HG03175 (cell line): ENCODE measurements around the gene ZNF567.
A peak's percentile ranks its signal among the peaks of the same experiment; 100 is the strongest.
"Not testable (repeated sequence)": the region's sequence is repeated elsewhere in the genome, so short reads cannot be mapped to it uniquely, and the experiment has no call there.

Experiments
- ATAC-seq: cut with Tn5 transposase; IDR thresholded peaks from one replicate; pipeline ENCODE4 v1.9.1; 2021; ENCODE audit warnings: mild to moderate bottlenecking, moderate library complexity; ENCODE audit not compliant: unreplicated experiment

Gene ZNF567

GRCh38 chr19:36687214-36688056, at the start of gene ZNF567:
Gene ZNF567, plus strand, starts transcription at chr19:36687612. Its CDS starts 7,256 bp downstream, at chr19:36694868.
- ATAC-seq = peak; percentile 87

DNA sequence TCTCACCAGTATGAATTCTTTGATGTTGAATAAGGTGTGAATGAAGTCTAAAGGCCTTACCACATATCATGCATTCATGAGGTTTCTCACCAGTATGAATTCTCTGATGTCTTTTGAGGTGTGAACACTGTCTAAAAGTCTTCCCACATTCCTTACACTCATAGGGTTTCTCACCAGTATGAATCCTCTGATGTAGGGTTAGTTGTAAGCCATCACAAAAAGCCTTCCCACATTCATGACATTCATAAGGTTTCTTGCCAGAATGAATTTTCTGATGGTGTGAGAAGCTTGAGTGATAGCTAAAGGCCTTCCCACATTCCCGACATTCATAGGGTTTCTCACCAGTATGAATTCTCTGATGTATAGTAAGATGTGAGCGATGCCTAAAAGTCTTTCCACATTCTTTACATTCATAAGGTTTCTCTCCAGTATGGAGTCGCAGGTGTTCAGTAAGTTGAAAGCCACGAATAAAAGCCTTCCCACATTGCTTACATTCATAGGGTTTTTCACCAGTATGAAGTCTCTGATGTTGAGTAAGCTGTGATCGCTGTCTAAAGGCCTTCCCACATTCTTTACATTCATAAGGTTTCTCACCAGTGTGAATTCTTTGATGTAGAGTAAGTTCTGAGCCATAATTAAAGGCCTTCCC, 48.4 kb upstream of the ZNF567 start:
- no peak for ATAC-seq

GRCh38 chr19:36646746-36647145, 40.7 kb upstream of the ZNF567 start:
- no peak for ATAC-seq

- ATAC-seq = no peak
Measured at GRCh38 chr19:36652958-36653357, 34.5 kb upstream of the ZNF567 start.

- ATAC-seq = no peak
Measured at GRCh38 chr19:36665832-36666231, 21.6 kb upstream of the ZNF567 start.

DNA sequence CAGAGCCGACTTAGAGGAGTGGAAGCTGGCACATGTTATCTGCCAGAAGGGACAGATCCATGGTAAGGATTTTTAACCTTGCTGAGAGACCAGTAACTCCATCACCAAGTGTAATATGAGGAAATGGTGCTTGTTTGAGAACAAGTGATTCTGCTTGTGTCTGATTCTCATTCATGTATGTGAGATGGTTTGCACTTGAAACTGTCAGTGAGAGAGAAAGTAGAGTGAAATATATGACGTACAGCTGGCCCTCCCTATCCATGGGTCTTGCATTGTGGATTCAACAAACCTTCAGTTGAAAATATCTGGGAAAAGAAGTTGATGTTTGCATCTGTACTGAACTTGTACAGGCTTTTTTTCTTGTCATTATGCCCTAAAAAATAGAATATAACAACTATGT, 18.8 kb upstream of the ZNF567 start:
- ATAC-seq = no peak

DNA sequence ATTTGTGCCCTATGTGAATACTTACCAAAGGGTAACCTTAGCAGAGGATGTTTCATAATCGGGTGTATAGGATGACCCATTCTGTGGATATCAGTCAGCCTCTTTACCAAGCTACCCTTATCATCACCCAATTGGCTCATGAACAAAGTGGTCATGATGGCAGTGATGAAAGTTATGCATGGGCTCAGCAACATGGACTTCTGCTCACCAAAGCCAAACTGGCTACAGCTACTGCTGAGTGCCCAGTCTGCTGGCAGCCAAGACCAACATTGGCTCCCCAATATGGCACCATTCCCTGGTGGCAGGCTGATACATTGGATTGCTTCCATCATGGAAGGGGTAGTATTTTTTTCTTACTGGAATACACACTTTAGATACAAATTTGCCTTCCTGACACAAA, 15.0 kb upstream of the ZNF567 start:
- ATAC-seq = no peak

DNA sequence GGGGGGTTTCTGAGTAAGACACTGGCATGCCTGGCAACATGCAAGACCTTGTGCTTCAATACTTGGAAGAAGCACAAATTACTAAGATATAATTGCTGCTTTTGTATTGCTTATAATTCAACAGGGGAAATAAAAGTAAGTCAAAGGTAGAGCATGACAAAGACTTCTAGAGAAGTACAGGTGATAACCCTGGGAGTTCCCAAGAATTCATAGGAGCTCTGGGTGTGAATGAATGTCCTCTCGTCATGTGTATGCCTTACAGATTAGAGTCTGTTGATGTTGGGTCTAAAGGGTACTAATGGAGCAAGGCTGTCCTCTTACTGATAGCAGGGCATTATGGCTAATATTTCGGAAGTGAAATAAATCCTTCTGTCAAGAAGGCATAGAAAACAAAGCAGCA, 13.2 kb upstream of the ZNF567 start:
- no peak for ATAC-seq

- ATAC-seq = no peak
Measured at GRCh38 chr19:36679455-36679854, 8.0 kb upstream of the ZNF567 start.

GRCh38 chr19:36685835-36686234, 1.6 kb upstream of the ZNF567 start:
- no peak for ATAC-seq

- no peak for ATAC-seq
Measured at GRCh38 chr19:36686365-36687213, 823 bp upstream of the ZNF567 start.

GRCh38 chr19:36688058-36688457, 646 bp downstream of the ZNF567 start:
- no peak for ATAC-seq

- ATAC-seq = no peak
Measured at GRCh38 chr19:36707134-36707533, 19.7 kb downstream of the ZNF567 start.

GRCh38 chr19:36709423-36709822, 22.0 kb downstream of the ZNF567 start:
- no peak for ATAC-seq

GRCh38 chr19:36719687-36720556, 32.5 kb downstream of the ZNF567 start:
- ATAC-seq = no peak

DNA sequence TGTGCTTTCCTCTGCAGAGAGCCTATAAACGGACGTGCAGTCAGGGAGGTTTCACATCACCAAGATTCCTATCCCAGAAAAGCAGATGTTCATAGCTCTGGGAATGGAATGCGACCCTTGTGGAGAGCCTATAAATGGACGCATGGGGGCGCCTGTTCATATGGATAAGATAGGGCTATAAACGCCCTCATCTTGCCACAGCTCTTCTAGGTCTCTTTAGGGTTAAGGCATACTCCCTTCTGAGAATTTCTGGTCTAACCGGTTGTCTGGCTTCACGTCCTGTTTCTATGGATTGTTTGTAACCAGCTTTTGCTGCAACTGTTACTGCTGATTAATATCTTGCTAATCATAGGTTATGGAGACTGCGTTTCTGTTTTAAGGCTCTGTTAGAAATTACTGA, 48.8 kb downstream of the ZNF567 start:
- not testable (repeated sequence) for ATAC-seq

DNA sequence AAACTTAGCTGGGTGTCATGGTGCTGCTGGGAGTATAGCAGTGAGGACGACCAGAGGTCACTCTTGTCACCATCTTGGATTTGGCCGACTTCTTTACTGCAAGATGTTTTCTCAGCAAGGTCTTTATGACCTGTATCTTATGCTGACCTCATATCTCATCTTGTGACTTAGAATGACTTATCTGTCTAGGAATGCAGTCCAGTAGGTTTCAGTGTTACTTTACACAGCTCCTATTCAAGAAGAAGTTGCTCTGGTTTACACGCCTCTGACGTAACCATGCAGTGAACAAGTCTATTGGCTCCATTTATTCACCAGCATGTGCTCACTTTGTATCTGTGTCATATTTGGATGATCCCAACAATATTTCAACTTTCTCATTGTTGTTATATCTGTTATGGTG, 58.5 kb downstream of the ZNF567 start:
- no peak for ATAC-seq

DNA sequence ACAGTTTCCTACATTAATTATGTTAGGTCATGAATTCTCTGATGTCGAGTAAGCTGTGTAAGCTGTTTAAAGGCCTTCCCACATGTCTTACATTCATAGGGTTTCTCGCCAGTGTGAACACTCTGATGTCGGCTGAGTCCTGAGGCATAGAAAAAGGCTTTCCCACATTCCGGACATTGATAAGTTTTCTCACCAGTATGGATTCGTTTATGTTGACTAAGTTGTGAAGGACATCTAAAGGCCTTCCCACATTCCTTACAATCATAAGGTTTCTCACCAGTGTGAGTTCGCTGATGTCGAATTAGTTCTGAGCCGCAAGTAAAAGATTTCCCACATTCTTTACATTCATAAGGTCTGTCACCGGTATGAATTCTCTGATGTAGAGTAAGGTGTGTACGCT, 60.3 kb downstream of the ZNF567 start:
- no peak for ATAC-seq

- no peak for ATAC-seq
Measured at GRCh38 chr19:36748431-36749275, 61.2 kb downstream of the ZNF567 start.

GRCh38 chr19:36749613-36750012, 62.2 kb downstream of the ZNF567 start:
- not testable (repeated sequence) for ATAC-seq
